NCI-H187 (cell line): ENCODE data around the gene PCSK1.
A peak's percentile ranks its signal among the peaks of the same experiment; 100 is the strongest.
"Not testable (repeated sequence)": the region's sequence is repeated elsewhere in the genome, so short reads cannot be mapped to it uniquely, and the experiment has no call there.

Experiments
- DNase-seq, 2 experiments: peaks; one replicate each; lab custom pipeline; 2025; lab: John Stamatoyannopoulos, UW

The PCSK1 gene

DNA sequence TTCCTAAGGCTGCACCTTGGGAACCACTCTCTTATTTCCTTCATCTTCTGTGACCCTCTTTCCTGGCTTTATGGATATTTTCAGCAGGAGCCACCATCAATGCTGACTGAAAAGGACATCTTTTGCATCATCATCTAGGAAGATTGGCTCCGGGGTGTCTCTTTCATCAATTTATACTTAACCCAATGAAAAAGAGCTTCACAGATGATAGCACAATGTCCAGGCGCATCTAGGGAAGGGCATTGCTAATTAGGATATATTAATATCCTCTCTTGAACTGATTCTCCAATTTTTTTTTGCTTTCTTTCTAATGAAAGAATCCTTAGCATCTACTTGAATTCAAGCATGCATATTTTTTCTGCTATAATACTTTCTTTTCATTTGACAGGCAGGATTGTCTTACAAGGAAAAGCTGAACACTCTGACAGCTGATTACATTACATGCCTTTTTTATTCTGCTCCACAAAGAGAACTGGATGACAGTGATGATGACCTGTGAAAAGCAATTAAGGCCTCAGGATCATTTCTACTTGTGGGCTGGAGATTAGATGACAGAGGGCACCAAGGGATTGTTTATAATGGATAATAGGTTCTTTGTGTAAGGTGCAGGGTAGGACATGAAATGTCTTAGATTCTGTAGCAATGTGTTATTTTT lies 60.2 kb downstream of the PCSK1 start:
- DNase-seq = no peak

DNA sequence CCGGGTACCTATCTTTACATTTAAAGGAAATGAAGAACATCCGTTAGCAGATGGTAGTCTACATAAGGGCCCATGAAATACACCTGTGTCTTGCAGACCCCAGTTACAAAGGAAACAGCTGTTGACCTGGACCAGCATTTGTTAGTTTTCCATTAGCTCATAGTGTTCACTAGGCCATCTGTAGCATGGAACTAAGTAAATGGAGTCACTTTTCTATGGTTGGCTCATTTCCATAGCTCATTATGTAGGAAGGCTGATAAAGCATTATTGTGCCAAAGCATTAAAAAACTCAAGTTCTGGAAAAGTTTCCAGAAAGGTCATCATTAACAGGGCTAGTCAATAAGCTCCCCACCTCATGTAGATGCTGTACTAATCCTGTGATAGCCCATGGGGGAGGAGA lies 62.1 kb downstream of the PCSK1 start:
- DNase-seq = no peak

DNA sequence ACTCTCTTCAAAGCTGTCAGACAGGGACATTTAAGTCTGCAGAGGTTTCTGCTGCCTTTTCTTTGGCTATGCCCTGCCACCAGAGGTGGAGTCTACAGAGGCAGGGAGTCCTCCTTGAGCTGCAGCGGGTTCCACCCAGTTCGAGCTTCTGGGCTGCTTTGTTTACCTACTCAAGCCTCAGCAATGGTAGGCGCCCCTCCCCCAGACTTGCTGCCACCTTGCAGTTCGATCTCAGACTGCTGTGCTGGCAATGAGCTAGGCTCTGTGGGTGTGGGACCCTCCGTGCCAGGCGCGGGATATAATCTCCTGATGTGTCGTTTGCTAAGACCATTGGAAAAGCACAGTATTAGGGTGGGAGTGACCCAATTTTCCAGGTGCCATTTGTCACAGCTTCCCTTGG lies 65.7 kb downstream of the PCSK1 start:
- DNase-seq = not testable (repeated sequence)

DNA sequence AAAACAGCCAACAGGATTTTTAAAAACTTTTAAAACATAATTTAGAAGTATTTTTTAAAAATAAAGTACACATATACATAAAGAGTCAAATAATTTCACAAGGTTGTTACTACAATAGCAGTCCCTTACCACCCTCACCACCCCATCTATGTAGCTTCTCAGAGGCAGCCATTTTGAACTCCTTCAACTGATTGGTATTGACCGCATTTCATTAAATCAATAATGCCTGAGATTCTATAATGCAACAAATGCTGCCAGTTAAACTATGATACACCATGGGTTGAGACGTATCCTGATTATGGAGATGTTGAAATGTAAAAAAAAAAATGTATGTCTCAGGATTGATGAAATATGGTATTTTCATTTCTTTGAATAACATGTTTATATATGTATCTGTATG lies 78.8 kb downstream of the PCSK1 start:
- DNase-seq = no peak

DNA sequence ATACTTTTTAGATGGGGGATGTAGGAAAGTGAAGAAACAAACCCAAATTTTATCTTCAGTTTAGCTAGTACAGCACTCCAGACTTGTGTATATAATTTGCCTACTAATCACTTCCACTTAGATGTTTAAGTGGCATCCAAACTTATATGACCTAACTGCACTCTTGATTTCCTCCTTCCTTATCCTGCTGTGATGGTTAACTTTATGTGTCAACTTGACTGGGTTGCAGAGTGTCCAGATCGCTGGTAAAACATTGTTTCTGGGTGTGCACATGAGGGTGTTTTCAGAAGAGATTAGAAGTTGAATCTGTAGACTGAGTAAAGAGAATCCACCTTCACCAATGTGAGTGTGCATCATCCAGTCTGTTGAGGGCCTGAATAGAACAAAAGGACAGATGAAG lies 79.8 kb downstream of the PCSK1 start:
- no peak for DNase-seq

DNA sequence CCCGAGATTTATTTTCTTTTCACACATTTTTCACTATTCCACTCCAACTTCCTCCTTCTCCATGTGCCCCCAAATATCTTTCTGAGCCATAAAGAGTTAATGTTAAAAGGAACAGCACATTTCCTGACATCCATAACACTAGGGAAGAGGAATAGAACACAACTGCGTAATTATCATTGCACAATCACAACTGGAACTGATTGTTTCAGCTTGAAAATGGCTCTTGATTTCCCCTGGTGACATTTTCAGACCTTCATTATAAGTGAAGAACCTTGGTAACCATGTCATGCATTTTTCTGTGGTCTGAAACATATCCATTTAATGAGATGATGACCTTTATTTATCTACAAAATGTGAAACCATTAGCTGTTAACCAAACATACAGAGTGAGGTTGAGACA lies 82.4 kb downstream of the PCSK1 start:
- no peak for DNase-seq

DNA sequence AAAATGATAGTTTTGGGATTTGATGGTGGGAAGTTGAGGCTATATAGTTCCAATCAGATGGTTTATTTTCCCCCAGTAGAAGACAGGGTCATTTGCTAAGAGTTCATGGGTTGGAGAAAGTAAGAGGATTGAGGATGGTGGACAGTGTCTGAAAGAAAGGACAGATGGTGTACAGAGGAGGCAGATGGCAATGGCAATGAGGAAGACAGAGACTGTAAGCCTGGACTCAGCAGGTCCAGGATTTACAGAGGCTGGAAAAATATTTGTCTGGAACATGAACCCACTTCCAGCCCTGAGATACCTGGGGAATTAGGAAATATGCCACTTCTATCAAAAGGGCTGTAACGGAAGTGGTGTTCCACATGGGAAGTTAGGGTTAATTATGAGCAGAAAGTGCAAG lies 84.5 kb downstream of the PCSK1 start:
- no peak for DNase-seq

DNA sequence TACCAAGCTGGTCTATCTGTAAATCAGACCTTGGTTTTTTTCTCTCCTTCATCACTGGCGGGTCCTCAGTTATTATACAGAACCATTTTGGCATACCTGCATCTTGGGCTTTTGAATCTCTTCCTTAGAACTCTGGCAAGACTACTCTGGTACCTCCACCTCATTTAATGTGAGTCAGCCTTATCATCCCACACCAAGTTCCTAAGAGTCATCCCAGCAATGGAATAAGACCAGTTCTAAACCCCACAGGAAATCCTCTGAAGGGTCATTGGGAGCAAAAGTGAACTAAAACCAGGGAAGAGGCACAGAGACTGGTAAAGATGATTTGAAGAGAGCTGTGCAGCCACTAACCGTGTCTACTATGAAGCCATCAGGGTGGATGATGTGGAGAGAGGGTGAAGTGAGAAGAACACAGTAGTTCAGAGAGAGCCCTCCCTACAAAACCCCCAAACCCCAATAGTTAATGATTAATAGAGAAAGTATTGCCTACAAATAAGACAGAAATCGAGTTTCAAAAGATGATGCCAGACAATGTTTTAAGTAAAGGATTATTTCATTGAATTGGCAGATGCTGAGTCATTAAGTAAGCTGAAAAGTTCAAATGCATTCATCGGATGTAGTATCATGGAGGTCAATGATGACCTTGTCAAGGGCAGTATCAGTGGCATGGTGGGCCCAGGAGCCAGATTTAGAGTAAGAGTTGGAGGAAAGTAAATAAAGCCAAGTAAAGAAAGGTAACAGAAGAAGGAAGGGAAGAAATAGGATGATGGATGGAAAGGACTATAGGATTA lies 85.4 kb downstream of the PCSK1 start:
- no peak for DNase-seq

DNA sequence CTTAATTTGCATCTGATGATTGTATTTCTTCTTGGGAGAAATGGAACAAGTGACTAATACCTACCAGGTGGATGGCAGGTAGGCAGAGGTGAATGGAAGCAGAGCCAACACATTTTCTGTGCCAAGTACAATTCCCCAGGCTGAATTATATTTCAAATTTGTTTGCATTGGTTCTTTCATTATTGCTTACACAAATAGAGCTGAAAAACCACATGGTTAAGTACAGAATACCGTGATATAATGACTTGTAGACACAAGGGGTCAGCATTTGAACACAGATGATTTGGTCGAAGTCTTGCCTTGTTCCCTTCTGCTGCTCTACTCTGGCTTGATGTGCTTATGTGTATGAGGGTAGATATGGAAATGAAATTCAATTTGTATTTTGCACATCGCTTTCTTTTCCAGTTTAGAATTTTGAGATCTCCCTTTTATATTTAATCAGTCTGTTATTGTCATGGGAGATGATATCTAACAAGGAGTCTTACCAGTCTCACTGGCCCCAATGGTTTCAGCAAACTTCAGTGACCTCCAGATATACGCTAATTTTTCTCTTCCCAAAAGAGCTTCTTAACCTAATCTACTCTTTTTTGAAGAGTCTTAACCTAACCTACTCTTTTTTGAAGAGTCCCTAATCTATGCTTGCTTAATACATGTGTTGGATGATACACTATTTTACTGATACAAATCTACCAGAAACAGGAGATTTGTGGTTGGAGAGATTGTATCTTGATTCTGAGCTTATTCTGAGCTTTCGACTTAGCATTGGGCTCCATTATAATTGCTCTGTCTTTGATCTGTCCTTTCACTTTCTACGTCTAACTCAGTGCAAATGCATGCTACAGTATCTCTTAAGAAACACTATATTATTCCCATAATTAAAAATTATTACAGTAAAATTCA lies 88.1 kb downstream of the PCSK1 start:
- DNase-seq = peak in 1 of 2 experiments; percentile 13

DNA sequence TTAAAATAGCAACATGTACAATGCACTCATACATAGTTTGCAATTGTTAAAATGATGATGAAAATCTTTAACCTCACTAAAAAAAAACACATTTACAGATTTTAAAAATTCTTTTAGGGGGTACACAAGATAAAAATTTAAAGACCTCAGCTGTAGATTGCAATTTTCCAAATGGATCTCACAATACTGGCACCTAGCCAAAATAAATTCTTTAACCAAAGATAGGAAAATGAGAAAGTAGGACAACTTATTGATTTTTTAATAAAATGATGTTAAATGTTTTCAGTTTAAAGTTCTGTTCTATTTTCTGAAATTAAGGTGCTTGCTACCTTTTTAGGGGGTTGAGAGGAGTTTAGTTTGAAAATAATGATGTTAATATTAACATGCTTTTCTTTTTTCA lies 90.0 kb downstream of the PCSK1 start:
- DNase-seq = no peak

DNA sequence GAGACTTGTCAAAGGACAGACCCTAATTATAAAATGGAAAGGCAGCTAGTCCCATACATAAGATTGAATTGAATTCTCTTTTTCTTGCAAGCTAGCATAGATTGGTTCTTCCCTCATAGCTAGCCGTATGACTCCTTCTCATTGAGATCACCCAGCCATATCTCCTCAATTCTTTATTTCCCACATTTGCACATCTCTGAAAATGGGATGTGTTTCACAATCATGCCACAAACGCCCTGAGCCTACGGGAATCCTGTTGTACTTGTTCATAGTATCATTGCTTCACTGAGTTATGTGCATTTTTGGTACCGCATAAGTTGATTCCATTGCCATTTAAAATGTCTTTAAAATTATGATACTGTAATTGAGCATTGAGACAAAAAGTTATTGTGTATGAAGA lies 90.5 kb downstream of the PCSK1 start:
- DNase-seq = no peak
